GM19324 (cell line): ENCODE measurements around the gene DGCR2.

ENCODE experiments used
- ATAC-seq: cut with Tn5 transposase; IDR thresholded peaks from one replicate; pipeline ENCODE4 v1.9.1; 2021; ENCODE audit warnings: mild to moderate bottlenecking, moderate library complexity; ENCODE audit not compliant: unreplicated experiment, low FRiP score

The DGCR2 gene

GRCh38 chr22:19128946-19129727, 6.9 kb upstream of the DGCR2 start:
- no peak for ATAC-seq

DNA sequence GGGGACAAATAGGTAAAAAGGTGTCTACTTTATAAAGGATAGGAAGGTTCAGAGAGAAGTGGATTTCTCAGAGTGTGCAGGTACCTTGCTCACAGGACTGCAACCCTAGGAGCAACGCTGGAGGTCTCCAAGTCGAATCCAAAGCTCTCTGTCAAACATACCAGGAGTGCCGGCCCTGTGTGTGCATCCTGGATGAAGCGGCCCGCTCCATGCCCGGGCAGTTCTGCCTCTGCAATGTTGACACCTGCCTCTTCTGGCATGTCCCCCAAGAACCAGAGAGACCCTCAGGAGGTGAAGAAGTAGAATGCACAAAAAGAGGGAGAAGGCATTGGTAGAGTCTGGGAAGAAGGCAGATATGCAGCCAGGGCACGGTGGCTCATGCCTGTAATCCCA, 5.8 kb upstream of the DGCR2 start:
- no peak for ATAC-seq

- ATAC-seq, result no peak
Measured at GRCh38 chr22:19127329-19128008, 5.3 kb upstream of the DGCR2 start.

DNA sequence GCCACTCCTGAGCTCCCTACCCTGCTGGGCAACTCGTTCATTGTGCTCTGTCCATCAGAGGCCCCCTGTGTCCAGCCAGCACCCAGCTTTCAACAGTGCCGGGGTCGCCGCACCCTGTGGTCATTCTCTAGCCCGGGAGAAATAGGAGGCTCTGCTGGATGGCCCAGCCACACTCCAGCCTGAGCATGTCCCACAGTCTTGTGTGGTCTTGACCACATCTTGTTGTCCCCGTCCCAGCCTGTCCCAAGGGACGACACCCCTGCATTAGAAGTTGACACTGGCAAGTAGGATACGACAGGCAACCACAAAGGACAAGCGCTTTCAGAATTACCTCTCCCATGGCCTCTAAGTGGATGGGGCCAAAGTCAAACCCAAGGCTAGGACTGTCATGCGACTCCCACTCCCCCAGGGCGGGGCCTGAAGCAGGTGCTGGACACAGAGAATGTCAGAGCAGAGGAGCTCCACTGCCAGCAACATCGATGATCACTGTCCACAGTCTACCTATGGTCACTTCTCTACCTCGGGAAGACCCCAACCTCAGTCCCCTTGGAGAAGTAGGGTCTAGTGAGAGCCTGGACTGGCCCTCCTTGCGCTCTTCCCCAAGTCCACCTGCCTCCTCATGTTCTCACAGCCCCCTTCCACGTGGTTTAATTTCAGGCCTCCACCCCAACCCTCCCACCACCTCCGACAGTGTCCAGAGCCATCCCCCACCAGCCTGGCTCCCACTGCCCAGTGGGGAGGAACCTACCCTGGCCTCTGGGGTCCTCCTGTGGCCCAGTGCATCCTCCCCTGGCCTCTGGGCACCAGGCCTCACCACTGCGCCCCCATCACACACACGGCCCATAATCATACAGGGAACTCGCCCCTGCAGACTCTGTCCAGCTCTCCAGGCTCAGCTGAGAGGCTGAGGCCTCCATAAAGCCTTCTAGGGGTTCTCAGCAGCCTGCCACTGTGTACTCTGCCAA, 4.4 kb upstream of the DGCR2 start:
- ATAC-seq, result no peak

- no peak for ATAC-seq
Measured at GRCh38 chr22:19125474-19126308, 3.5 kb upstream of the DGCR2 start.

DNA sequence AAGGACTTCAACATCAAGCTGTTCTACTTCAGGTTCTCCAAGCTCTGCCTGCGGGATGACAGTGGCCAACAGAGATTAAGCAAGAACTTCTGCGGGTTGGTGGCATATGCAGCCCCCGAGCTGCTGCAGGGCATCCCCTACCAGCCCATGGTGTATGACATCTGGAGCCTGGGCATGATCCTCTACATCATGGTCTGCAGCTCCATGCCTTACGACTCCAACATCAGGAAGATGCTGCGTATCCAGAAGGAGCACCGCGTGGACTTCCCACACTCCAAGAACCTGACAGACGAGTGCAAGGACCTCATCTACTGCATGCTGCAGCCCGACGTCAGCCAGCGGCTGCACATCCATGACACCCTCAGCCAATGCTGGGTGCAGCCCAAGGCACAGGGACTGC, 2.8 kb upstream of the DGCR2 start:
- no peak for ATAC-seq

GRCh38 chr22:19124377-19124776, 2.2 kb upstream of the DGCR2 start:
- no peak for ATAC-seq

DNA sequence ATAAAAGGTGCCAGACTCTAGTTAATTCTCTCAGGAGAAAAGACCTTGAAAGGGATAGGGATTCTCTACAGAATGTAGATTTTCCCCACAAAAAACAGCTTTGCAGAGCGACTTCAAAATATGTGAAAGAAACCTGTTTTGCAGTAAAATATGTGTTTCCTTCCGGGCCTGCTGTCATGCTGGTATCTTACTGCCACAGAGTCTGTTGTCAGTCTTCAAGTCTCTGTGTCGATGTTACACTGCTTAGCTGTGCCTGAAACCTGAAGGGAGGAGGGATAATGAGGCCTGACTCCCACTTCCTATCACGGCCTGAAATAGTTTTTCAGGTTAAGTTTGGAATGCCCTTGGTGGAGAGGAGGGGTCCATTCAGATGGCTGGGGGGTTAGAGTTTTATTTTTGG, 1.7 kb upstream of the DGCR2 start:
- ATAC-seq, result no peak

- no peak for ATAC-seq
Measured at GRCh38 chr22:19122752-19123492, 710 bp upstream of the DGCR2 start.

GRCh38 chr22:19121631-19122142, 525 bp downstream of the DGCR2 start:
- ATAC-seq, result peak; percentile 43

- peak; percentile 10 for ATAC-seq
Measured at GRCh38 chr22:19120829-19121630, 1.2 kb downstream of the DGCR2 start.

- no peak for ATAC-seq
Measured at GRCh38 chr22:19119949-19120348, 2.3 kb downstream of the DGCR2 start.

GRCh38 chr22:19118329-19118880, 3.8 kb downstream of the DGCR2 start:
- ATAC-seq, result no peak

GRCh38 chr22:19117111-19117512, 5.1 kb downstream of the DGCR2 start:
- no peak for ATAC-seq

GRCh38 chr22:19115628-19116027, 6.6 kb downstream of the DGCR2 start:
- no peak for ATAC-seq

DNA sequence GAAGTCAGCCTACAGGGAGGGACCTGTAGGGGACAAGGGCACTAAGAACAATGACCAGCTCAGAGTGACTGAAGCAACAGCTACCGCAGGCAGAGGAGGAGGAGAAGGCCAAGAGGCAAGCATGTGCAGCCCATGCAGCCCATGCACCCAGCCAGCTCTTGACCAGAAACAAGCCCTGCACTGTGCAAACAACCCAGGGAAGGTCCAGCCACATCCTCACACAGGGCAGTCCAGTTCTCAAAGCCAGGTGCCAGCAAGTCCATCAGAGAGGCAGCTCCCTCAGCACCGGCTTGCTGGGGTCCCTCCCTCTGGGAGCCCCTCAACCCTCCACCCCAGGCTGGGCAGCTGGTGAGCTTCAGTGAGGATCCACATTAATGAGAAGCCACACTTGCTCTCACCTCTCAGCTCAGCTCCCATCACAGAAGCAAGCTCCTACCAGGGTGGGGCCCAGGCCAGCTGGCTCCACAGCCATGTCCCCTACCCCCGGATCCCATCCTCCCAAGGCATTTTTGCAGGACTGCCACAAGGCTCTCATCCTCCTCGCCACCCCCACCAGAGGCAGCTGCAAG, 7.1 kb downstream of the DGCR2 start:
- ATAC-seq, result no peak

DNA sequence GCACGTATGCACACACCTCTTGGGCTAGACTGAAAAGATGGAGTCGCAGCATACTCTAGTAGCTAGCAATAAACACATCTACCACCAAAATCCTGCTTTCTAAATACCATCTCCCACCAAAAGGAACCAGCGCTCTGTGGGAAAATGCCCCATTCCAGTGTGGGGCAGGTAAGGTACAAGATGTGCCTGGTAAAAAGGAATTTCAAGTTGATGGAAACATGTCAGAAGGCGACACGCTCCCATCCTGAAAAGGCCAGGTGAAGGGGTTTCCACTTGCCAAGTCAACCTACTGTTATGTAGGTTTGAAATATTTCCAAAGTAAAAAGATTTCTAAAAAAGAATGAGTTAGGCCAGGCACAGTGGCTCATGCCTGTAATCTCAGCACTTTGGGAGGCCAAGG, 8.8 kb downstream of the DGCR2 start:
- no peak for ATAC-seq

DNA sequence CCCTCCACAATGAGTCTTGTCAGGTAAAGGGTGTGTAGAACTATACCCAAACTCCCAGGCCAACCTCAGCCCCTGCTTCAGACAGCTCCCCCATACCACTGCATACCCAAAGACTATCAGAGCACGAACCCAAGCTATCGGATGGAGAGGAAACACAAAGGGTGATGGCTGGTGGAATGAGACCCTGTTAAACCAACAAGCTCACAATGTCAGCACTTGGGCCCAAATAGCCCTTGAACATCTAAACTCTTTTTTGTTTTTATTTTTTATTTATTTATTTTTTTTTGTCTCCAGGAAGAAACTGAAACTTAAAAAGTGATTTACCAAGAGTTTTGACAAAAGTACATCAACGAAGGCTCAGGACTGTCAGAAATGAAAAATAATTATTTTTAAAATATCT, 10.6 kb downstream of the DGCR2 start:
- no peak for ATAC-seq
